K562 (cell line): Measurements from ENCODE around the gene ZNF668. TPM values are rescaled to one million over a fixed set of nuclear protein-coding genes. Genes with fewer than 3 reads are reported as not detected.

Experiments
- CBFB ChIP-seq: sonication (generic); formaldehyde crosslinking; IDR thresholded peaks from 2 replicates; pipeline ENCODE4 v1.4.0; 2020; ENCODE audit warnings: mild to moderate bottlenecking, missing genetic modification reagents
- ETV5 ChIP-seq: sonication (generic); formaldehyde crosslinking; IDR thresholded peaks from 2 replicates; pipeline ENCODE4 v1.4.0; 2020; ENCODE audit warnings: low read depth, mild to moderate bottlenecking, missing genetic modification reagents
- FIP1L1 ChIP-seq: fragments of 200-400 bp; formaldehyde crosslinking; IDR thresholded peaks from 2 replicates; pipeline ENCODE4 v1.6.1; 2018; ENCODE audit warnings: mild to moderate bottlenecking, low read depth, low read length; ENCODE audit not compliant: poor library complexity, severe bottlenecking
- FOXA1 ChIP-seq: fragments of 450-650 bp; IDR thresholded peaks from 2 replicates; pipeline ENCODE4 v1.6.1; 2016; ENCODE audit warnings: mild to moderate bottlenecking, borderline replicate concordance
- GABPB2 ChIP-seq: fragments of 250-450 bp; sonication (Bioruptor Pico); conservative IDR thresholded peaks from 2 replicates; pipeline ENCODE4 v1.5.1; 2021; ENCODE audit warnings: mild to moderate bottlenecking
- GTF2E2 ChIP-seq: fragments of 200-800 bp; sonication (Bioruptor generic); IDR thresholded peaks from 2 replicates; pipeline ENCODE4 v1.6.1; 2016; ENCODE audit warnings: missing genetic modification characterization, missing compliant biosample characterization
- LARP7 ChIP-seq: fragments of 450-650 bp; IDR thresholded peaks from 2 replicates; pipeline ENCODE4 v1.6.1; 2016
- MEF2D ChIP-seq: conservative IDR thresholded peaks from 2 replicates; pipeline ENCODE4 v1.6.1; 2016; ENCODE audit warnings: low read depth, missing genetic modification characterization, missing compliant biosample characterization
- MTA3 ChIP-seq: fragments of 450-650 bp; formaldehyde crosslinking; IDR thresholded peaks from 2 replicates; pipeline ENCODE4 v1.6.1; 2017; ENCODE audit warnings: mild to moderate bottlenecking, borderline replicate concordance
- POLR2AphosphoS2 ChIP-seq: IDR thresholded peaks from 2 replicates; pipeline ENCODE4 v1.6.1; 2012; ENCODE audit warnings: low read length, improper control_type of control experiment
- POLR2B ChIP-seq: fragments of 450-650 bp; IDR thresholded peaks from 2 replicates; pipeline ENCODE4 v1.6.1; 2018; ENCODE audit warnings: low read depth; ENCODE audit not compliant: partially characterized antibody
- PURB ChIP-seq: sonication (generic); formaldehyde crosslinking; IDR thresholded peaks from 2 replicates; pipeline ENCODE4 v1.9.0; 2021; ENCODE audit warnings: low read depth, mild to moderate bottlenecking, missing genetic modification reagents
- SETDB1 ChIP-seq: IDR thresholded peaks from one replicate; pipeline ENCODE4 v1.6.1; 2012; ENCODE audit warnings: low read length, control low read depth, inconsistent platforms
- SOX6 ChIP-seq: fragments of 450-650 bp; IDR thresholded peaks from 2 replicates; pipeline ENCODE4 v1.6.1; 2014; ENCODE audit warnings: mild to moderate bottlenecking
- TBP ChIP-seq: optimal IDR thresholded peaks from 2 replicates; pipeline ENCODE3; 2011; ENCODE audit warnings: low read depth, low read length, improper control_type of control experiment
- TGIF2 ChIP-seq: sonication (generic); formaldehyde crosslinking; IDR thresholded peaks from 2 replicates; pipeline ENCODE4 v1.8.1; 2022; ENCODE audit warnings: mild to moderate bottlenecking, missing genetic modification reagents, moderate library complexity
- TOE1 ChIP-seq, 2 experiments: fragments of 450-650 bp in 1 of 2; sonication (generic) in 1 of 2; formaldehyde crosslinking in 1 of 2; IDR thresholded peaks; 2 replicates each; pipeline versions ENCODE4 v1.7.1 to v1.8.0; 2016 to 2022; ENCODE audit warnings: borderline replicate concordance in 2 of 2, mild to moderate bottlenecking in 2 of 2, antibody characterized with exemption in 1 of 2, inconsistent platforms in 1 of 2, low read depth in 1 of 2, missing genetic modification reagents in 1 of 2, moderate library complexity in 1 of 2
- ZNF24 ChIP-seq: fragments of 450-650 bp; IDR thresholded peaks from 2 replicates; pipeline ENCODE4 v1.6.1; 2016
- ZNF253 ChIP-seq: fragments of 250-450 bp; sonication (Bioruptor Pico); conservative IDR thresholded peaks from 2 replicates; pipeline ENCODE4 v1.6.1; 2021; ENCODE audit warnings: mild to moderate bottlenecking
- ZNF780A ChIP-seq: fragments of 250-450 bp; sonication (Bioruptor Pico); IDR thresholded peaks from 2 replicates; pipeline ENCODE4 v1.5.0; 2021; ENCODE audit warnings: mild to moderate bottlenecking
- polyA plus RNA-seq, 8 experiments: library from polyadenylated mRNA; depleted of rRNA in 4 of 8; stranded (reverse) in 5 of 8; unstranded in 3 of 8; fragments of >200 nt; fragmentation: Nextera tagmentation in 2 of 8; fragmentation: Illumina TruSeq in 1 of 8; extraction: Ambion mirVana in 2 of 8; extraction: Trizol in 1 of 8; gene quantifications; 2 replicates each; pipeline versions ENCODE4 v1.2.1 to v1.2.3, GENCODE V29; 2011 to 2014; ENCODE audit warnings: inconsistent platforms in 1 of 8, missing spikeins in 1 of 8
- total RNA-seq, 7 experiments: library from RNA; depleted of rRNA in 6 of 7; stranded (reverse); fragments of >200 nt in 6 of 7; fragmentation: Illumina TruSeq in 2 of 7; extraction: Trizol in 2 of 7; gene quantifications; 2 replicates each; pipeline versions ENCODE4 v1.2.1 to v1.2.3, GENCODE V29; 2011 to 2021; ENCODE audit warnings: low replicate concordance in 1 of 7
- TF ChIP-seq, protein P1 (sequence below): sonication (generic); formaldehyde crosslinking; IDR thresholded peaks from 2 replicates; pipeline ENCODE4 v1.8.0; 2022; ENCODE audit warnings: mild to moderate bottlenecking, missing genetic modification reagents
- TF ChIP-seq, protein P2 (sequence below): fragments of 450-650 bp; IDR thresholded peaks from 2 replicates; pipeline ENCODE4 v1.6.1; 2017; ENCODE audit warnings: mild to moderate bottlenecking, moderate library complexity
- TF ChIP-seq, protein P3 (sequence below), 2 experiments: fragments of 200-800 bp in 1 of 2; sonication (Bioruptor generic) in 1 of 2; sonication (generic) in 1 of 2; formaldehyde crosslinking in 1 of 2; IDR thresholded peaks in 1 of 2; conservative IDR thresholded peaks in 1 of 2; 2 replicates each; pipeline versions ENCODE4 v1.5.0 to v1.6.1; 2016 to 2020; ENCODE audit warnings: missing compliant biosample characterization in 1 of 2, missing genetic modification characterization in 1 of 2, missing genetic modification reagents in 1 of 2

Gene ZNF668
- total and polyA plus RNA-seq, 9 of the 15 experiments (the other 6 are each of a cell fraction or from before 2014, with no cell fraction given), result 0.04 to 15.3 (median 3.8) TPM; not detected in 1

DNA sequence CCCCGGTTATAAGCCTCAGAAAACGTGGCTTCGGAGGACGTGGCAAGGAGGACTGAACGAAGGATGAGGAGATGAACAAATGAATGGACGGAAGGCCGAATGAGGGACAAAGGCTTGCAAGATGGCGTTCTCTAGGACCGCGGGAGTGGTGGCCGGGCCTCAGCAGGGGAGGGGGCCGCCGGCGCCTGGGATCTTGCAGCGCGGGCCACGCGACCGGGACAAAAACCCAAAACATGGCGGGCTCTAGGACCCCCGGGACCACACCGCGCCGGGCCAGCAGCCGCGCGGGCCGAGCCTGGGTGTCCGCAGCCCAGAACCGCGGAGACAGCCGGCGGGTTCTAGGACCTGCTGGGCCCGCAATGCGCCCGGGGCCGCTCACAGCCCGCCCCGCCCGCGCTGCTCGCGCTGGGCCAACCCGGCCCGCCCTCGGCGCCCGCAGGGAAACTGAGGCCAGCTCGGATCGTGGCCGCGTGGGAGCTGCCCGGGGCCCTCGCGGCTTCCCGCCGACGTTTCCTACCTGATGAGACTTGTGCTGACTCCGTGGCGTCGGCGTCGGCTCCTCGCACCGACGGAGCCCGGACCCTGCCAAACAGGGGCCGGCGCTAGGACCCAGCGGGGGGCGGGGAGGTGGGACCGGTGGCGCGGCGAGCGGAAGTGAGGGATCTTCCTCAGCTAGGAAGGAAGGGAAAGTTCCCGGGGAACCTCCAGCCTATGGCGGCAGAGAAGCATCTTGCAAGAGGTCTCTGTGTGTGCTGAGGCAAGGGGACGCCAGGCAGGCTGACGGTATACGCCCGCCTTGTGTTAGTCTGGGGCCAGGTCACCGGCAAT is 684 bp downstream of the ZNF668 start (continued):
- TF ChIP-seq ZNF24 (peak; percentile 99), FIP1L1 (no peak), ZNF253 (CRISPR knock-in tag) (no peak), TOE1 (IDR thresholded peaks at IDR 0.05; ENCODE audit: borderline replicate concordance) (peak; percentile 99), TOE1 (CRISPR knock-in tag; IDR thresholded peaks at IDR 0.05; ENCODE audit: borderline replicate concordance, low read depth) (0 out of 2 replicates have a peak, but pooled peaks have one; percentile 55), SOX6 (peak; percentile 25), MTA3 (peak; percentile 19; the same call in 1 of the 2 replicates), ZNF780A (CRISPR knock-in tag) (no peak), FOXA1 (no peak), TBP (peak; percentile 26), POLR2B (peak; percentile 20), TGIF2 (CRISPR knock-in tag) (peak; percentile 53; the same call in 1 of the 2 replicates), CBFB (CRISPR knock-in tag) (peak; percentile 49; the same call in 1 of the 2 replicates), ETV5 (CRISPR knock-in tag) (no peak; the same call in none of the 2 replicates), GTF2E2 (tag) (peak; percentile 61; the same call in 1 of the 2 replicates), SETDB1 (no peak), POLR2AphosphoS2 (no peak), PURB (CRISPR knock-in tag) (no peak), GABPB2 (CRISPR knock-in tag) (no peak), MEF2D (tag) (no peak), LARP7 (0 out of 2 replicates have a peak, but pooled peaks have one; percentile 25)
- TF ChIP-seq, protein P1, sequence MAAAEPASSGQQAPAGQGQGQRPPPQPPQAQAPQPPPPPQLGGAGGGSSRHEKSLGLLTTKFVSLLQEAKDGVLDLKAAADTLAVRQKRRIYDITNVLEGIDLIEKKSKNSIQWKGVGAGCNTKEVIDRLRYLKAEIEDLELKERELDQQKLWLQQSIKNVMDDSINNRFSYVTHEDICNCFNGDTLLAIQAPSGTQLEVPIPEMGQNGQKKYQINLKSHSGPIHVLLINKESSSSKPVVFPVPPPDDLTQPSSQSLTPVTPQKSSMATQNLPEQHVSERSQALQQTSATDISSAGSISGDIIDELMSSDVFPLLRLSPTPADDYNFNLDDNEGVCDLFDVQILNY, result no peak
- TF ChIP-seq, protein P2, sequence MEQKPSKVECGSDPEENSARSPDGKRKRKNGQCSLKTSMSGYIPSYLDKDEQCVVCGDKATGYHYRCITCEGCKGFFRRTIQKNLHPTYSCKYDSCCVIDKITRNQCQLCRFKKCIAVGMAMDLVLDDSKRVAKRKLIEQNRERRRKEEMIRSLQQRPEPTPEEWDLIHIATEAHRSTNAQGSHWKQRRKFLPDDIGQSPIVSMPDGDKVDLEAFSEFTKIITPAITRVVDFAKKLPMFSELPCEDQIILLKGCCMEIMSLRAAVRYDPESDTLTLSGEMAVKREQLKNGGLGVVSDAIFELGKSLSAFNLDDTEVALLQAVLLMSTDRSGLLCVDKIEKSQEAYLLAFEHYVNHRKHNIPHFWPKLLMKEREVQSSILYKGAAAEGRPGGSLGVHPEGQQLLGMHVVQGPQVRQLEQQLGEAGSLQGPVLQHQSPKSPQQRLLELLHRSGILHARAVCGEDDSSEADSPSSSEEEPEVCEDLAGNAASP, result no peak
- TF ChIP-seq, protein P3, sequence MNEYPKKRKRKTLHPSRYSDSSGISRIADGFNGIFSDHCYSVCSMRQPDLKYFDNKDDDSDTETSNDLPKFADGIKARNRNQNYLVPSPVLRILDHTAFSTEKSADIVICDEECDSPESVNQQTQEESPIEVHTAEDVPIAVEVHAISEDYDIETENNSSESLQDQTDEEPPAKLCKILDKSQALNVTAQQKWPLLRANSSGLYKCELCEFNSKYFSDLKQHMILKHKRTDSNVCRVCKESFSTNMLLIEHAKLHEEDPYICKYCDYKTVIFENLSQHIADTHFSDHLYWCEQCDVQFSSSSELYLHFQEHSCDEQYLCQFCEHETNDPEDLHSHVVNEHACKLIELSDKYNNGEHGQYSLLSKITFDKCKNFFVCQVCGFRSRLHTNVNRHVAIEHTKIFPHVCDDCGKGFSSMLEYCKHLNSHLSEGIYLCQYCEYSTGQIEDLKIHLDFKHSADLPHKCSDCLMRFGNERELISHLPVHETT (CRISPR knock-in tag; conservative IDR thresholded peaks at IDR 0.05 in 1 of 2, IDR thresholded peaks at IDR 0.05 in 1 of 2), result peak in 1 of 2 experiments; percentile 72; a peak in 1 of 4 replicates
